Activated naive CD4-positive, alpha-beta T cell treated with anti-CD3 and anti-CD28 coated beads for 36 hours (primary cell): ENCODE data around the gene VAT1L. TPM values are rescaled to one million over a fixed set of nuclear protein-coding genes. Genes with fewer than 3 reads are reported as not detected.
"Not testable (repeated sequence)": the region's sequence is repeated elsewhere in the genome, so short reads cannot be mapped to it uniquely, and the experiment has no call there.

Source experiments
- CTCF ChIA-PET: fragments of 350-600 bp; sonication (Branson Sonifier 250); formaldehyde crosslinking; loops from one replicate; lab custom pipeline; 2021; ENCODE audit warnings: antibody characterized with exemption; lab: Charles Lee
- DNase-seq: peaks from one replicate; pipeline ENCODE4 v3.0.0-alpha.2; 2020
- H3K27ac Mint-ChIP-seq: one replicate; pipeline ENCODE4 v1.8.0; 2021; ENCODE audit warnings: mild to moderate bottlenecking, mixed read lengths
- H3K27me3 Mint-ChIP-seq: one replicate; pipeline ENCODE4 v1.8.0; 2021; ENCODE audit warnings: low read depth, mixed read lengths
- H3K36me3 Mint-ChIP-seq: one replicate; pipeline ENCODE4 v1.8.0; 2021; ENCODE audit warnings: low read depth, mixed read lengths
- H3K4me1 Mint-ChIP-seq: one replicate; pipeline ENCODE4 v1.8.0; 2021; ENCODE audit warnings: low read depth, mixed read lengths
- H3K4me3 Mint-ChIP-seq: one replicate; pipeline ENCODE4 v1.8.0; 2021; ENCODE audit warnings: mild to moderate bottlenecking, moderate library complexity, mixed read lengths
- H3K9me3 Mint-ChIP-seq: one replicate; pipeline ENCODE4 v1.8.0; 2021; ENCODE audit warnings: mixed read lengths
- intact Hi-C: fragments of 100-400 bp; cut with micrococcal nuclease; formaldehyde crosslinking; loops from one replicate; pipeline ENCODE4 v1.15.1; 2023
- total RNA-seq, 2 experiments: library from RNA; stranded (reverse); gene quantifications; one replicate each; pipeline ENCODE4 v1.2.3, GENCODE V29; 2021

Gene VAT1L
- total RNA-seq, 2 experiments from 2014 or later, result not detected

GRCh38 chr16:77939968-77940367, 151.6 kb downstream of the VAT1L start:
- CTCF ChIA-PET, result interaction anchor here (1.0 kb wide), 1 partner anchor 63 kb away, joined by 3 read pairs; no protein-coding TSS in a partner anchor
- H3K27ac Mint-ChIP-seq, result no peak overlapping the region
- no peaks in the 10 kb centered on the region for H3K36me3 Mint-ChIP-seq
- intact Hi-C loops, result no loop called here
- H3K4me3 Mint-ChIP-seq, result no peak overlapping the region
- DNase-seq, result no peak
- H3K4me1 Mint-ChIP-seq, result no peaks in the 10 kb centered on the region
- peaks cover 8% of the 10 kb centered on the region for H3K27me3 Mint-ChIP-seq
- H3K9me3 Mint-ChIP-seq, result peaks cover 3% of the 10 kb centered on the region

- H3K9me3 Mint-ChIP-seq, result peaks cover 3% of the 10 kb centered on the region
- DNase-seq, result no peak
- no peak overlapping the region for H3K27ac Mint-ChIP-seq
- no peaks in the 10 kb centered on the region for H3K36me3 Mint-ChIP-seq
- no peak overlapping the region for H3K4me3 Mint-ChIP-seq
- CTCF ChIA-PET, result no interaction called here
- intact Hi-C loops, result no loop called here
- H3K4me1 Mint-ChIP-seq, result no peaks in the 10 kb centered on the region
- H3K27me3 Mint-ChIP-seq, result peaks cover 10% of the 10 kb centered on the region
Measured at GRCh38 chr16:77943801-77944200, 155.4 kb downstream of the VAT1L start.

GRCh38 chr16:77944631-77945030, 156.3 kb downstream of the VAT1L start:
- H3K9me3 Mint-ChIP-seq, result peaks cover 3% of the 10 kb centered on the region
- peaks cover 15% of the 10 kb centered on the region for H3K27me3 Mint-ChIP-seq
- H3K27ac Mint-ChIP-seq, result no peak overlapping the region
- CTCF ChIA-PET, result no interaction called here
- no peaks in the 10 kb centered on the region for H3K4me1 Mint-ChIP-seq
- no peak overlapping the region for H3K4me3 Mint-ChIP-seq
- H3K36me3 Mint-ChIP-seq, result no peaks in the 10 kb centered on the region
- intact Hi-C loops, result no loop called here
- DNase-seq, result no peak

- no peaks in the 10 kb centered on the region for H3K36me3 Mint-ChIP-seq
- peaks cover 15% of the 10 kb centered on the region for H3K27me3 Mint-ChIP-seq
- no peak overlapping the region for H3K4me3 Mint-ChIP-seq
- H3K9me3 Mint-ChIP-seq, result peaks cover 3% of the 10 kb centered on the region
- intact Hi-C loops, result no loop called here
- H3K27ac Mint-ChIP-seq, result no peak overlapping the region
- DNase-seq, result no peak
- CTCF ChIA-PET, result interaction anchor here (1.1 kb wide), 1 partner anchor 60 kb away, joined by 4 read pairs; no protein-coding TSS in a partner anchor
- H3K4me1 Mint-ChIP-seq, result no peaks in the 10 kb centered on the region
Measured at GRCh38 chr16:77945126-77945525, 156.8 kb downstream of the VAT1L start.

- no peaks in the 10 kb centered on the region for H3K4me1 Mint-ChIP-seq
- intact Hi-C loops, result no loop called here
- no peak for DNase-seq
- CTCF ChIA-PET, result no interaction called here
- H3K4me3 Mint-ChIP-seq, result no peak overlapping the region
- peaks cover 17% of the 10 kb centered on the region for H3K27me3 Mint-ChIP-seq
- H3K36me3 Mint-ChIP-seq, result no peaks in the 10 kb centered on the region
- no peak overlapping the region for H3K27ac Mint-ChIP-seq
- H3K9me3 Mint-ChIP-seq, result peaks cover 3% of the 10 kb centered on the region
Measured at GRCh38 chr16:77946823-77947222, 158.5 kb downstream of the VAT1L start.

- H3K4me3 Mint-ChIP-seq, H3K27ac Mint-ChIP-seq, intact Hi-C loops, CTCF ChIA-PET, H3K36me3 Mint-ChIP-seq, DNase-seq, H3K9me3 Mint-ChIP-seq, H3K4me1 Mint-ChIP-seq: not testable (repeated sequence)
- peaks cover 17% of the 10 kb centered on the region for H3K27me3 Mint-ChIP-seq
Measured at GRCh38 chr16:77947590-77947989, 159.2 kb downstream of the VAT1L start.

GRCh38 chr16:77948835-77949234, 160.5 kb downstream of the VAT1L start:
- Mint-ChIP-seq H3K27ac (no peak overlapping the region), H3K9me3 (no peaks in the 10 kb centered on the region), H3K4me3 (no peak overlapping the region), H3K4me1 (no peaks in the 10 kb centered on the region), H3K36me3 (no peaks in the 10 kb centered on the region), H3K27me3 (peaks cover 17% of the 10 kb centered on the region)
- no peak for DNase-seq
- CTCF ChIA-PET, result no interaction called here
- intact Hi-C loops, result no loop called here

GRCh38 chr16:77949445-77949844, 161.1 kb downstream of the VAT1L start:
- Mint-ChIP-seq H3K4me1 (no peaks in the 10 kb centered on the region), H3K27ac (no peak overlapping the region), H3K9me3 (no peaks in the 10 kb centered on the region), H3K4me3 (no peak overlapping the region), H3K27me3 (peaks cover 17% of the 10 kb centered on the region), H3K36me3 (no peaks in the 10 kb centered on the region)
- DNase-seq, result no peak
- CTCF ChIA-PET, result no interaction called here
- intact Hi-C loops, result no loop called here

- H3K27me3 Mint-ChIP-seq, result peaks cover 19% of the 10 kb centered on the region
- H3K4me1 Mint-ChIP-seq, result no peaks in the 10 kb centered on the region
- H3K27ac Mint-ChIP-seq, result no peak overlapping the region
- no peak overlapping the region for H3K4me3 Mint-ChIP-seq
- H3K9me3 Mint-ChIP-seq, result no peaks in the 10 kb centered on the region
- intact Hi-C loops, result loop anchor here (5.0 kb wide), 1 partner anchor 51 kb away; no protein-coding TSS in a partner anchor
- CTCF ChIA-PET, result interaction anchor here (0.8 to 1.7 kb wide), 2 partner anchors 11 to 19 kb away, joined by 3 to 5 read pairs; no protein-coding TSS in a partner anchor
- no peak for DNase-seq
- H3K36me3 Mint-ChIP-seq, result no peaks in the 10 kb centered on the region
Measured at GRCh38 chr16:77951788-77952187, 163.4 kb downstream of the VAT1L start.

GRCh38 chr16:77955127-77955526, 166.8 kb downstream of the VAT1L start:
- no peaks in the 10 kb centered on the region for H3K9me3 Mint-ChIP-seq
- H3K27ac Mint-ChIP-seq, result no peak overlapping the region
- intact Hi-C loops, result no loop called here
- no peak for DNase-seq
- H3K36me3 Mint-ChIP-seq, result no peaks in the 10 kb centered on the region
- no peak overlapping the region for H3K4me3 Mint-ChIP-seq
- H3K4me1 Mint-ChIP-seq, result no peaks in the 10 kb centered on the region
- CTCF ChIA-PET, result no interaction called here
- peaks cover 13% of the 10 kb centered on the region for H3K27me3 Mint-ChIP-seq

- no peaks in the 10 kb centered on the region for H3K9me3 Mint-ChIP-seq
Measured at GRCh38 chr16:77956231-77956630, 167.9 kb downstream of the VAT1L start.

GRCh38 chr16:77960766-77961165, 172.4 kb downstream of the VAT1L start:
- peaks cover 29% of the 10 kb centered on the region for H3K27me3 Mint-ChIP-seq

More at GRCh38 chr16:77956231-77956630, 167.9 kb downstream of the VAT1L start:
- no peak overlapping the region for H3K4me3 Mint-ChIP-seq
- no peaks in the 10 kb centered on the region for H3K36me3 Mint-ChIP-seq
- no peak overlapping the region for H3K27ac Mint-ChIP-seq
- intact Hi-C loops, result no loop called here
- CTCF ChIA-PET, result no interaction called here
- DNase-seq, result no peak
- H3K27me3 Mint-ChIP-seq, result peaks cover 12% of the 10 kb centered on the region
- H3K4me1 Mint-ChIP-seq, result no peaks in the 10 kb centered on the region

GRCh38 chr16:77961814-77962213, 173.4 kb downstream of the VAT1L start:
- peaks cover 34% of the 10 kb centered on the region for H3K27me3 Mint-ChIP-seq
- H3K36me3 Mint-ChIP-seq, result no peaks in the 10 kb centered on the region
- H3K4me1 Mint-ChIP-seq, result no peaks in the 10 kb centered on the region
- no peak overlapping the region for H3K27ac Mint-ChIP-seq
- DNase-seq, result no peak
- H3K4me3 Mint-ChIP-seq, result no peak overlapping the region
- intact Hi-C loops, result no loop called here
- no peaks in the 10 kb centered on the region for H3K9me3 Mint-ChIP-seq
- CTCF ChIA-PET, result interaction anchor here (0.7 to 0.8 kb wide), 2 partner anchors 8 to 24 kb away, joined by 3 to 4 read pairs; no protein-coding TSS in a partner anchor

More at GRCh38 chr16:77960766-77961165, 172.4 kb downstream of the VAT1L start:
- no peaks in the 10 kb centered on the region for H3K4me1 Mint-ChIP-seq
- intact Hi-C loops, result no loop called here
- CTCF ChIA-PET, result no interaction called here
- no peak overlapping the region for H3K4me3 Mint-ChIP-seq
- no peak for DNase-seq
- no peaks in the 10 kb centered on the region for H3K36me3 Mint-ChIP-seq
- no peak overlapping the region for H3K27ac Mint-ChIP-seq
- H3K9me3 Mint-ChIP-seq, result no peaks in the 10 kb centered on the region
